Mammary epithelial cell (primary cell): Measurements from ENCODE around the gene TTLL7.
"Not testable (repeated sequence)": the region's sequence is repeated elsewhere in the genome, so short reads cannot be mapped to it uniquely, and the experiment has no call there.

Experiments used
- CTCF ChIP-seq, 2 donors: IDR thresholded peaks in 1 of 2; conservative IDR thresholded peaks in 1 of 2; 2 replicates each; pipeline ENCODE4 v1.5.1; 2011 to 2012; ENCODE audit warnings: inconsistent platforms in 2 of 2, low read length in 2 of 2, mild to moderate bottlenecking in 2 of 2, control low read depth in 1 of 2, low read depth in 1 of 2; ENCODE audit not compliant: insufficient read depth in 1 of 2; ENCODE audit errors: extremely low read depth in 1 of 2
- EZH2 ChIP-seq: IDR thresholded peaks from 2 replicates; pipeline ENCODE4 v1.6.1; 2012; ENCODE audit warnings: low read length, inconsistent platforms, borderline replicate concordance

DNA sequence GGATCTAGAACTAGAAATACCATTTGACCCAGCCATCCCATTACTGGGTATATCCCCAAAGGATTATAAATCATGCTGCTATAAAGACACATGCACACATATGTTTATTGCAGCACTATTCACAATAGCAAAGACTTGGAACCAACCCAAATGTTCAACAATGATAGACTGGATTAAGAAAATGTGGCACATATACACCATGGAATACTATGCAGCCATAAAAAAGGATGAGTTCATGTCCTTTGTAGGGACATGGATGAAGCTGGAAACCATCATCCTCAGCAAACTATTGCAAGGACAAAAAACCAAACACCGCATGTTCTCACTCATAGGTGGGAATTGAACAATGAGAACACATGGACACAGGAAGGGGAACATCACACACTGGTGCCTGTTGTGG is 82.8 kb downstream of the TTLL7 start:
- not testable (repeated sequence) for TF ChIP-seq CTCF (conservative IDR thresholded peaks at IDR 0.05 in 1 of 2, IDR thresholded peaks at IDR 0.05 in 1 of 2; ENCODE audit: extremely low read depth in 1 of 2, insufficient read depth in 1 of 2, low read depth in 1 of 2, low read length in 2 of 2); EZH2
